C4-2B (cell line): ENCODE data around the gene NNT.

ENCODE experiments used
- ZFX ChIP-seq: fragments of 450-650 bp; IDR thresholded peaks from 2 replicates; pipeline ENCODE4 v1.6.1; 2017
- TF ChIP-seq, protein P1 (sequence below): fragments of 450-650 bp; conservative IDR thresholded peaks from 2 replicates; pipeline ENCODE4 v1.5.1; 2017; ENCODE audit warnings: mild to moderate bottlenecking

DNA sequence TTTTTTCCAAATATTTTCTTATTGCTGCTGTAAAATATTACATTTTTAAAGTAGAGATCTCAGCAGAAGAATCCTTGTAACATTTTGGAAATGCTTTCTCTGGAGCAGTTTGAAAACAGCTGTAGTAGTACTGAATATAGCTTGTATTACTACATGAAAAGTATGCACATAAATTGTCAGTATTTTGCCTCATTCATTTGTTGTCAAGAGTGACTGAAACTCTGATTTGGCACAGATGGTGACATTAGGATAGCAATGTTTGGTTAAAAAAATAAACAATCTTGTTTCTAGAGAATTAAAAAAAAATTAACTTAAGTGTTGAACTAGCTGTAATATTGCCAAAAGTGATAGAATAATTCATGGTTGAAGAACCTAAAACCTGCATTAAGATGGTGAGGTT is 90.4 kb downstream of the NNT start:
- TF ChIP-seq, protein P1, sequence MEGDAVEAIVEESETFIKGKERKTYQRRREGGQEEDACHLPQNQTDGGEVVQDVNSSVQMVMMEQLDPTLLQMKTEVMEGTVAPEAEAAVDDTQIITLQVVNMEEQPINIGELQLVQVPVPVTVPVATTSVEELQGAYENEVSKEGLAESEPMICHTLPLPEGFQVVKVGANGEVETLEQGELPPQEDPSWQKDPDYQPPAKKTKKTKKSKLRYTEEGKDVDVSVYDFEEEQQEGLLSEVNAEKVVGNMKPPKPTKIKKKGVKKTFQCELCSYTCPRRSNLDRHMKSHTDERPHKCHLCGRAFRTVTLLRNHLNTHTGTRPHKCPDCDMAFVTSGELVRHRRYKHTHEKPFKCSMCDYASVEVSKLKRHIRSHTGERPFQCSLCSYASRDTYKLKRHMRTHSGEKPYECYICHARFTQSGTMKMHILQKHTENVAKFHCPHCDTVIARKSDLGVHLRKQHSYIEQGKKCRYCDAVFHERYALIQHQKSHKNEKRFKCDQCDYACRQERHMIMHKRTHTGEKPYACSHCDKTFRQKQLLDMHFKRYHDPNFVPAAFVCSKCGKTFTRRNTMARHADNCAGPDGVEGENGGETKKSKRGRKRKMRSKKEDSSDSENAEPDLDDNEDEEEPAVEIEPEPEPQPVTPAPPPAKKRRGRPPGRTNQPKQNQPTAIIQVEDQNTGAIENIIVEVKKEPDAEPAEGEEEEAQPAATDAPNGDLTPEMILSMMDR: no peak
- no peak for TF ChIP-seq ZFX
